CD4-positive, alpha-beta T cell treated with Interleukin-15 for 1 hour (primary cell): Measurements from ENCODE around the gene GPR149.
"Not testable (repeated sequence)": the region's sequence is repeated elsewhere in the genome, so short reads cannot be mapped to it uniquely, and the experiment has no call there.

ENCODE experiments used
- DNase-seq: peaks from one replicate; pipeline ENCODE4 v3.0.0-alpha.2; 2020

Gene GPR149, protein sequence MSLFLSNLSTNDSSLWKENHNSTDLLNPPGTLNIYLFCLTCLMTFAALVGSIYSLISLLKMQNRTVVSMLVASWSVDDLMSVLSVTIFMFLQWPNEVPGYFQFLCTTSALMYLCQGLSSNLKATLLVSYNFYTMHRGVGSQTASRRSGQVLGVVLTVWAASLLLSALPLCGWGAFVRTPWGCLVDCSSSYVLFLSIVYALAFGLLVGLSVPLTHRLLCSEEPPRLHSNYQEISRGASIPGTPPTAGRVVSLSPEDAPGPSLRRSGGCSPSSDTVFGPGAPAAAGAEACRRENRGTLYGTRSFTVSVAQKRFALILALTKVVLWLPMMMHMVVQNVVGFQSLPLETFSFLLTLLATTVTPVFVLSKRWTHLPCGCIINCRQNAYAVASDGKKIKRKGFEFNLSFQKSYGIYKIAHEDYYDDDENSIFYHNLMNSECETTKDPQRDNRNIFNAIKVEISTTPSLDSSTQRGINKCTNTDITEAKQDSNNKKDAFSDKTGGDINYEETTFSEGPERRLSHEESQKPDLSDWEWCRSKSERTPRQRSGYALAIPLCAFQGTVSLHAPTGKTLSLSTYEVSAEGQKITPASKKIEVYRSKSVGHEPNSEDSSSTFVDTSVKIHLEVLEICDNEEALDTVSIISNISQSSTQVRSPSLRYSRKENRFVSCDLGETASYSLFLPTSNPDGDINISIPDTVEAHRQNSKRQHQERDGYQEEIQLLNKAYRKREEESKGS

DNA sequence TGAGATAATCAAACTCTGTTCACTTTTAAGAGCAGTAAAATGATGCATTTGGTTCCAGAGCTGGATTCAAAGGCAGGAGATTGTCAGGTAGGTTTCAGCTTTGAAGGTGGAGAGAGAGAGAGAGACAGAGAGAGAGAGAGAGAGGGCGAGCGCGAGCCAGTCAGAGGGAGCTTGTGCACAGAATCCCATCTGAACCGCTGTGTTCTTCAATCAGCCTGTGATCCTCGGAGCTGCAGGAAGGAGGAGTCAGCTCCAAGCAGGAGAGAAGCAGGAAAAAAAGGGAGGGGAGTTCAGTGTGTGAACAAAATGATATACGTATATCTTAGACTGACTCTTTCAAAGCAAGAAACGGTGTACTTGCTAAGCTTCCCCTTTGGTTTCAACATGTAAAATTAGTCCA lies at the start of gene GPR149:
GPR149 (minus strand) TSS at position 177 of the 400 bp plus-strand sequence. CDS start 575 bp downstream, outside the sequence.
- DNase-seq, result no peak

DNA sequence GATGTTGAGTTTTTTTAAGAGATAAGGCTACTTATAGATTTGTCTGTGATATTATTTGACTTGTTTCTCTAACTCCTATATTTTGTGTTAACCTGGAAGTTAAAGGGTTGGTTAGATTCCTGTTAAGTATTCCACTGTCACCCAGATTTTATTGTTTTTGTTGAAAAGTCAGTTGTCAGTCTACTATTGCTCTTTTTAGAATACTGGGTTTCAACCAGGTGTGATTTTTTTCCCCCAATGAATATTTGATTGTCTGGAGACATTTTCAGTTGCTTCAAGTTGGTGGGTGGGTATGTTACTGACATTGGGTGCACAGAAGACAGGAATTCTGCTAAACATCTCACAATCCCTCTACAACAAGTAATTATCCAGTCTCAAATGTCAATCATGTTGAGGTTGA lies 43.8 kb upstream of the GPR149 start:
- DNase-seq, result no peak

DNA sequence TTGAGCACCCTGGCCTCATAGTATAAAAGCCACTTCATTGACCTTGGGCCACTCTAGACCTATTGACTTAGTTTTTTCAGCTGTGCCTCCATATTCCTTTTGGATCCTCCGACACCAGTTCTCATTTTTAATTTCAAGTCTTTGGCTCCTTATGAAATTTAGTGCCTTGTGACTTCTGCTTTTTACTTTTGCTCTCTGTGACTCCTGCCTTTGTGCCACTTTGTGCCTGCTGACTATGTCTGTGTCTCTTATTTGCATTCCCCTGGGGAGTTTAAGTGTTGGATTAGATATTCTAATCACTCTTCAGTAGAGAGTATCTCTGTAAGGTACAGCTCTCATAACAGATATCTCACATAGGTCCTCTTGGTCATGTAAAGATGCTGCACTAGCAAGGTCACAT lies 39.6 kb upstream of the GPR149 start:
- no peak for DNase-seq

DNA sequence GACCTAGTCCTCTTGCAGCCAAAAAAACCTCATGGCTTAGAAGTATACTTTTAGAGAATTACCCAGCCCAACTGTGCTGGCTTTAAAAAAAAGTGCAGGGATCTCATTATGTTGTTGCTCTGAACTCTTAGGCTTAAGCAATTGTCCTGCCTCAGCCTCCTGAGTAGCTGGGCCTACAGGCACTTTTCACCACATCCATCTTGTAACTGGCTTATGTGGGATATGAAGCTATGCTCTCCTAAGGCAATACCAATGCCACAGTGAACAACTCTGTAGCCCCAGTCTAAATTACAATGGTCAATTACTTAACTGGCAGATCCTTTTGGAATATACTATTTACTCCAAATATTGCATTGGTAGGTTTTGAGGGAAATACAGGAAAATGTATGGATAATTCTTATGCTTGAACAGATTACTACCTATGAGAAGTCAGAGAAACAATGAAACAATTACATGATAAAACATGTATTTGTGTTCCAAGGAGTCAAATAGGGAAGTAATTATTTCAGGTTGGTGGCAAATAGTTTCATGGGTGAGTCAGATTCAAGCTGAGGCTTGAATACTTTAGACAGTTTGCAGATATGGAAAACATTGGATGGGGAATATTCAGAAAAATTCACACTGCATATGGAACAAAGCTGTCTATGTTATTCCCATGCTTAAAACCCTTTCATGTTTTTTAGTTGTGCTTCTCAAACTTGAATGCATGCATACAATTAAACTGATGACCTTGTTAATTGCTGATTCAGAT lies 34.6 kb upstream of the GPR149 start:
- DNase-seq, result no peak

DNA sequence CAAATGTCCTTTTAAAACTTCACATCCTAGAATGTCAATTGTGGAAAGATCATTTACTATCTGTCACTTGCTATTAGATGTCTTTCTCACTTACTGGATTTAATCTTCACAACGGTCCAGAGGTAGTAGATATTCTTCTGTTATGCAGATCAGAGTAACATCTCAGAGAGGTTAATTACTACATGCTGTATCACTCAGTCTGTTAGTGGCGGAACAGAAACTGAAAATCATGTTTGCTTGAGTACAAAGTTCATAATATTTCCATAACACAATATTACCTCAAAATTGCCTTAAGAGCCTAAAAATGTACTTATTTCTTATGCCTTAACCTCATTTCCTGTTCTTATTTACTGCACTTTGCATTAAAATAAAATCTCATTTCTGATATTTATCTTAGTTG lies 28.6 kb upstream of the GPR149 start:
- DNase-seq, result no peak

DNA sequence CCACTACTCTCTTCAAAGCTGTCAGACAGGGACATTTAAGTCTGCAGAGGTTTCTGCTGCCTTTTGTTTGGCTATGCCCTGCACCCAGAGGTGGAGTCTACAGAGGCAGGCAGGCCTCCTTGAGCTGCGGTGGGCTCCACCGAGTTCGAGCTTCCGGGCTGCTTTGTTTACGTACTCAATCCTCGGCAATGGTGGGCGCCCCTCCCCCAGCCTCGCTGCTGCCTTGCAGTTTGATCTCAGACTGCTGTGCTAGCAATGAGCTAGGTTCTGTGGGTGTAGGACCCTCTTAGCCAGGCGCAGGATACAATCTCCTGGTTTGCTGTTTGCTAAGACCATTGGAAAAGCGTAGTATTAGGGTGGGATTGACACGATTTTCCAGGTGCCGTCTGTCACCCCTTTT lies 9.1 kb upstream of the GPR149 start:
- not testable (repeated sequence) for DNase-seq

DNA sequence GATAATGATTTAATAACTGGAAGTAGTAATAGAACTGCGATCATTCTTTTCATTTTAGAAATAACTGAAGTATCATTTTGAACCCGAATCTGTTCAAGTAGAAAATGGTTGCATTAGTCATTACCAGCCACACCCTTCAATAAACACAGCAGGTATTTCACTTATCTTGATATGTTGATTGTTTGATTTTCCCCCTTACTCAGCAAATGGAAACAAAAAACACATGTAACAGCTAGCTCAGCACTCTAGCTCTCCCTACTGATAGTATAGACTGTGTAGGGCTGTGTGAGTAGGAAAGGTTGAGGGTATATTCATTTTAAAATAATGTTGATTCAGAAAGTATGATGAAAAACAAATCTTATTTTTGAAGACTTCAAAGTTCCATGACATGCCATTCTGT lies 1.1 kb upstream of the GPR149 start:
- no peak for DNase-seq

DNA sequence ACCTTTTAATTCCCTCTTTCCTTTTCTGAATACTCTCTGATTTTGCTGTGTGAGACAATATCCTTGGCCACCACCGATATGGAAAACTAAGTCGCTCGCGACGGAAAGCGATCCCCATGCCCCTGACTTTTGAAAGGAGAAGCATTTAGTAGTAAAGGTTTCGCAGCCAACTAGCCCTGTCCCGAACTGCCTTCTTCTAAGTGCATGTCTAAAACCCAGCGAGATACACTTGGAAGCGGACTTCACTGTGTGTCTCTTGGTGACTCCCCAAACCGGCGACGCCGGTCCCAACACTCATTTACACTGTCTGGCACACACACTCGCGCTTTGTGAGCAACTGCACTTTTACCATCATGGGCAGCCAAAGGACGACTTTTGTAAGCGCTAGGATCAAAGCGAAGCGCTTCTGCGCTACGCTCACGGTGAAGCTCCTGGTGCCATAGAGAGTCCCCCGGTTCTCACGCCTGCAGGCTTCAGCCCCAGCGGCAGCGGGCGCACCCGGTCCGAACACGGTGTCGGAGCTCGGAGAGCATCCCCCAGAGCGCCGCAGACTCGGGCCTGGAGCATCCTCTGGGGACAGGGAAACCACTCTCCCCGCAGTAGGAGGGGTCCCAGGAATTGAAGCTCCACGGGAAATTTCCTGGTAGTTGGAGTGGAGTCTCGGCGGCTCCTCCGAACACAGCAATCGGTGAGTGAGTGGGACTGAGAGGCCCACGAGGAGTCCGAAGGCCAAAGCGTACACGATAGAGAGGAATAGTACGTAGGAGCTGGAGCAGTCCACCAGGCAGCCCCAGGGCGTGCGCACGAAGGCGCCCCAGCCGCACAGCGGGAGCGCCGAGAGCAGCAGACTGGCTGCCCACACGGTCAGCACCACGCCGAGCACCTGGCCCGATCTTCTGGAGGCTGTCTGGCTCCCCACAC lies 1.4 kb downstream of the GPR149 start:
- no peak for DNase-seq

DNA sequence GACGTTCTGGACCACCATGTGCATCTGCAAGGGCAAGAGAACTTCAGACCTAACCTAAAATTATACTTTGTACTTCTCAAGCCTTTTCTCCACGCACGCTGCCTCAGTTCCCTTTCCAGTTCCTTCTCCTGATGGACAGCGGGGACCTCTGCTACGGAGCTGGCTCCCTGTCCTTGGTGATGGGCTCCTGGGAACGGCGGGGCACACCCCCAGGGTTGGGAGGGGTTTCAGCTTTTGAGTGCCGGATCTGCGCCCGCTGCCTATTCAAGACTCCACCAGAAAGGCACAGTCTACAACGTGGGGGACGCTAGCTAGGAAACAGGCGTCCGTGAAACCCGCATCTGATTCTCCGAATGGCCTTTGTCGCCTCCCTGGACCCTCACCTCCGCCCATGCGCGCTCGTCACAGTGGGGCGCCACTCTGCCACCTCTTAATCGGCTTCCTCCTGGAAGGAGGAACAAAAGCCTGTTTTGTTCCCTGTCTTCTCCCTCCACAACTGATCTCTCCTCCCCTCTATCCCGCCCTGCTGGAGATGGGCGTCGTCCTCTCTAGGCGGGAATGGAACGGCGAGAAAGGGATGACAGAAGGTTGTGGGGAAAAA lies 2.2 kb downstream of the GPR149 start:
- DNase-seq, result no peak

DNA sequence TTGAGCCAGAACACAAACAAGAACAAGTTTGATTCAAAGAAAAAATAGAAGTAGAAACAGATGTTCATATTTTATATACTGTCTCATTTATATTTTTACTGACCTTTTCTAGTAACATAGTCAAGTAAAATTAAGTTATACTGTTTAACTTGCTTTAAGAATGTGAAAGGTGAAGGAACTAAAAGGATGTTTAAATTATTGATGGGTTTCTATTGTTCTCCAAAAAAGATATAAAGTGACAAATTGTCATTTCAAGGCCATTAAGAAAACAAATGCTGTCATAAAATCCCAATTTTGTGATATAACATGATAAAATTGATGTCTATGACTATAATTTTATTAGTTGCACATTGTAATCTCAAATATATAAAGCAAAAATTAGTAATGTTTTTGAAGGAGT lies 7.3 kb downstream of the GPR149 start:
- no peak for DNase-seq

DNA sequence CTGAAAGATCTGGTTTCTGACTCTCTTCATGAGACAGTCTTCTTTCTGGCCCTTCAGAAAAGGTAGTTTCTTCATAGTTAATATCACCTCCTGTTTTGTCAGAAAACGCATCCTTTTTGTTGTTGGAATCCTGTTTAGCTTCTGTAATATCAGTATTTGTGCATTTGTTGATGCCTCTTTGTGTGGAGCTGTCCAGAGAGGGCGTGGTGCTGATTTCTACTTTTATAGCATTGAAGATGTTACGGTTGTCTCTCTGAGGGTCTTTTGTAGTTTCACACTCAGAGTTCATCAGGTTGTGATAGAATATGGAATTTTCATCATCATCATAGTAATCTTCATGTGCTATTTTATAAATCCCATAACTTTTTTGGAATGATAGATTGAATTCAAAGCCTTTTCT lies 8.9 kb downstream of the GPR149 start:
- no peak for DNase-seq

DNA sequence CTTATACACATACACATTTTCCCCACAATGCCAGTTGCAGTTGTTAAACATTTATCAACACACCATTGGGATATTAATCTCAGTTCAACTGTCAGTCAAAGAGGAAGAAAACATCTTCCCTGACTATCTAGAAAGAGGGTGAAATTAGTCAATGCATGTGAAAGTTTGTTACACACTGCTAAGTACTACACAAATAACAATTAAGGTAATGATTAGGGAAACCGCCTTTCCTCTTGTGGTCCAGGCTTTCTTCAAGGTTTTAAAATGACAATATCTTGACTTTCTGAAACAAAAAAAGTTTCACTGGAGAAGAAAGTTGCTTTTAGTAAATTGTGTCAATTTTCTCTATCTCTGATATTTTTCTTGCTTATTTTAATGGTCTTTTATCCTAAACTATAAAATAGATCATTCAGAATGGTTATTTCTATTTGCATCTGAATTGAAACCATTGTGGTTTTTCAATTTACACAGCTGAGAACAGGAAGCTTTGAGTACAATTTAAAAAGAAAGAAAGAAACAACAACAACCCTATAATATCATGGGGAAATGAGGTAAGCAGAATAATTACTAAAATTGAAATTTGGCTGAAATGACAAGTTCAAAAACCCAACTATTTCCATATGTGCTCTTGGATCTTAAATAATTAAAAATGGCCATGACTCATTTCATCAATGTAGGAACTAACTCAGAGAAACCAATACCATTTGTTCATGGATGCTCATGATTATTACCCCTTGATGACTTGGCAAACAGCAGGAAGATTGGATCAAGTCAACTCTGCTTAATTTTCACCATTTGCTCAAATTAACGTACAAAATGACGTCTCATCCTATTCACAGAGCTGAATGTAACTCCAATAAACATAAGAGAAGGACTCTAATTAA lies 31.7 kb downstream of the GPR149 start:
- DNase-seq, result no peak

DNA sequence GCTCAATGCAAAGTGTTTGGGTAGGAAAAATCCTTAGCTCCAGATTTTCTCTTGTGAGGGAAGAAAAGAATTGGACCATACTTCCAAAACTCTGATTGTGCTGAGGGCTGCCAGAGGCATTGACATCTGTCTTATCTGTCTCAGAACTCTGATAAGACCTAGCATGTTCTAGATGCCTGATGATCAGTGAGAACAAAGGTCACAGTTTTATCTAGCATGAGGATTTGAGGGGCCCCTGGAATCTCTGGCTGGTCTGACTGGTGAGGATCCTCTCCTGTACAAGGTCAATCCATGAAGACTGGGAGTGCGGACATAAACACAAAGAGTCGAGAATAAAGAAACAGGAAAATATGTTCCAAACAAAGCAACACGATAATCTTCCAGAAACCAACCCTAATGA lies 40.1 kb downstream of the GPR149 start:
- no peak for DNase-seq

DNA sequence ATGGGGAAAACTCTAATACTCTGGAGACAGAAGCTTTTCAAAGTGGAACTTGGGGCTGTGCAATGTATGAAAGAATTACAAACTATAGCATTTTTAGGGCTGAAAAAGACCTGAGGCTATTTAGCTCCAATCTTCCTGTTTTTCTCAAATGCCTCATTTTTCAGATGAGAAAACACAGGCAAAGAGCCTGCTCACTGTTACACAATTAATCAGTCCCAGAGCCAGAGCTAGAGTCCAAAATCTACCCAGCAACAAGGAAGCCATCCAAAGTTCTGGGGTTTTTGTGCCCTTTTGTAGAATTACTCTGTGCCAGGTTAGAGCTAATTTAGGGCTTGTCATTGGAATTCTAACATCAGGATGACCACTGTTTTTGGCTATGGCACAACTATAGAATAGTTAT lies 45.5 kb downstream of the GPR149 start:
- no peak for DNase-seq

DNA sequence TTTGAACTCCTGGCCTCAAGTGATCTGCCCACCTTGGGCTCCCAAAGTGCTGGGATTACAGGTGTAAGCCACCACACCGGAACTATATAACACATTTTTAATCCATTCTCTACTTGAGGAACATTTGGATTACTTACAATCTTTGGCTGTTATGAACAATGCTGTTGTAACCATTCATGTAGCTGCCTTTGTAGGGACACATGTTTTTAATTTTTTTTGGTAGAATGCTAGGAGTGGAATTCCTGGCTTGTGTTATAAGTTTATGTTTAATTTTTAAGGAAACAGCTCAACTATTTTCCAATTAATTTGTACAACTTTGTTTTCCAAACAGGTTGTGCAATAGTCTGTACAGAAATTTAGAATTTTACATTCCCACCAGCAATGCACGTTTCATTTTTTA lies 51.7 kb downstream of the GPR149 start:
- no peak for DNase-seq

DNA sequence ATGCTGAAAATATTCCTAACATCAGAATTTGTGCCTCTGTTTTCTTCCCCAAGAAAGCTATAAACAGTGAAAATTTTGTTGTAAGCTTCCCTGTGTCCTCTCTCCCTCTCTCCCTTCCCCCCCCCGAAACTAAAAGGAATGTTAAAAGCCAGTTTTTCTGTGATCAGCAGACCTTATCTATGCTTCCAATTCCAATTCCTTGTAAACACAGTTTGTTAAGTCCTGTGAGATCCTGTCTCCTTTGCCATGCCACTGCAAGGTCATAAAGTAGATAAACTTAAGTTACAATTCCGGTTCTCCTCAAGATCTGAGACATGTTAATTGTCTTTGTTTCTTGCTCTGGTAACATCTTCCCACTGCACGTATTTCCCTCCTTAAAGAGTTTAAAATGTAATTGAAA lies 62.8 kb downstream of the GPR149 start:
- no peak for DNase-seq

DNA sequence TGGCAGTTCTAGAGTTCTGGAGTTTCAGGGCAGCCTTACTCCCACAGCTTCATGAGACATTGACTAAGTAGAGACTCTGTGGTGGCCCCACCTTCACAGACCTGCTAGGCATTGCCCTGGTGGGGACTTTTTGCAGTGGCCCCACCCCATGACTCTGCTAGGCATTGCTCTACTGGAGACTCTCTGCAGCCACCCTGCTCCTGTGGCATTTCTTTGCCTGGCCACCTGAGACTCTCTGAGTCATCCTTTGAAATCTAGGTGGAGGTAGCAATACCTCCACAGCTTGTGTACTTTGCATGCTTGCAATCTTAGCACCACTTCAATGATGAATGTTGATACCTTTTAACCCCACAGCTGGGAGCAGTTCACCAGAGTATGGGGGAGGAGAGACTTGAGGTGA lies 65.1 kb downstream of the GPR149 start:
- no peak for DNase-seq

DNA sequence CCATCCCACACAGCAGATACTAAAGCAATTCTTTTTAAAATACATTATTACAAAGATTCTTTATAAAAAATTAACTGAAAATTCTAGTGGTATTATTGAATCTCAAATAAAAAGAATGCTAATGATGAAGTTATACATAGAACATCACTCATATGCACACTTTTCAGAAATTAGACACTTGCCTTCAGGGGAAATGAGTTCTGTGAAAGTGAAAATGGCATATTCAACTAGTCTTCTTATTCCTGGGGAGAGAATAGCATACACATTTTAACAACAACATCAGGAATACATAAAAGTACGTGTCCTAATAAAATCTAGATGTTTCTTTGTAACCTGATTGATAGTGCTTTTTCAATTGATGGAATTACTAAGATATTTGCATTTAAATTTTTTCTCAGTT lies 68.9 kb downstream of the GPR149 start:
- DNase-seq, result no peak

DNA sequence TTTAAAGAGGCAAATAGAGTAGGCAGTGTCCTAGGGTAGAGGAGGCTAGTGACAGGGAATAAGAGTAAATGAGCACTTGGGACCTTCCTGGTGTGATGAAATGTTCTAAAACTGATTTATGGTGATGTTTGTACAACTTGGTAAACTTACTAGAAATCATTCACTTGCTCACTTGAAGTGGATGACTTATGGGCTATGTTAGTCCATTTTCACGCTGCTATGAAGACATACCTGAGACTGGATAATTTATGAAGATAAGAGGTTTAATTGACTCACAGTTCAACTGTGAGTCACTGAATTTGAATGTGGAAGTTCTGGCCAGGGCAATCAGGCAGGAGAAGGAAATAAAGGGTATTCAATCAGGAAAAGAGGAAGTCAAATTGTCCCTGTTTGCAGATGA lies 74.0 kb downstream of the GPR149 start:
- DNase-seq, result no peak

DNA sequence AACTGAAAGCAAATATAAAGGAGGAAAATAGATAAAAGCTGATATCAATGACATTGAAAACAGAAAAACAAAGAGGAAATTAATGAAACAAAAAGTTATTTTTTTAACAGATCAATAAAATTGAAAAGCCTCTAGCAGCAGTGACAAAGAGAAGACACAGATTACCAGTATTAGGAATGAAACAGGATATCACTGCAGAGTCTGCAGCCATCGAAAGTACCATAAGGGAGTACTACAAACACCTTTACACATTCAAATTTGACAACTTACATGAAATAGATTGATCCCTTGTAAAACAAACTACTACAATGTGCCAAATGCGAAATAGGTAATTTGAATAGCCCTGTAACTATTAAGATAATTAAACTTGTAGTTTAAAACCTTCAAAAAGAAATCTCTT lies 80.8 kb downstream of the GPR149 start:
- no peak for DNase-seq
